Measurements from ENCODE around the gene LY9.

The LY9 gene

GRCh38 chr1:160838888-160839287 is 42.9 kb downstream of the LY9 start:
- TF ChIP-seq, protein P1, sequence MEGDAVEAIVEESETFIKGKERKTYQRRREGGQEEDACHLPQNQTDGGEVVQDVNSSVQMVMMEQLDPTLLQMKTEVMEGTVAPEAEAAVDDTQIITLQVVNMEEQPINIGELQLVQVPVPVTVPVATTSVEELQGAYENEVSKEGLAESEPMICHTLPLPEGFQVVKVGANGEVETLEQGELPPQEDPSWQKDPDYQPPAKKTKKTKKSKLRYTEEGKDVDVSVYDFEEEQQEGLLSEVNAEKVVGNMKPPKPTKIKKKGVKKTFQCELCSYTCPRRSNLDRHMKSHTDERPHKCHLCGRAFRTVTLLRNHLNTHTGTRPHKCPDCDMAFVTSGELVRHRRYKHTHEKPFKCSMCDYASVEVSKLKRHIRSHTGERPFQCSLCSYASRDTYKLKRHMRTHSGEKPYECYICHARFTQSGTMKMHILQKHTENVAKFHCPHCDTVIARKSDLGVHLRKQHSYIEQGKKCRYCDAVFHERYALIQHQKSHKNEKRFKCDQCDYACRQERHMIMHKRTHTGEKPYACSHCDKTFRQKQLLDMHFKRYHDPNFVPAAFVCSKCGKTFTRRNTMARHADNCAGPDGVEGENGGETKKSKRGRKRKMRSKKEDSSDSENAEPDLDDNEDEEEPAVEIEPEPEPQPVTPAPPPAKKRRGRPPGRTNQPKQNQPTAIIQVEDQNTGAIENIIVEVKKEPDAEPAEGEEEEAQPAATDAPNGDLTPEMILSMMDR (IDR thresholded peaks at IDR 0.05; ENCODE audit: low read depth, low read length): no peak
- no peaks in the 10 kb centered on the region for H3K9me3 ChIP-seq (ENCODE audit: severe bottlenecking)
- no peaks in the 10 kb centered on the region for H3K36me3 ChIP-seq
- H3K27ac ChIP-seq: no peak overlapping the region
- DNase-seq: no peak
- H3K27me3 ChIP-seq (ENCODE audit: insufficient read depth, low read depth, severe bottlenecking): peaks cover 96% of the 10 kb centered on the region
- H3K4me3 ChIP-seq (ENCODE audit: low read depth, low read length): no peak overlapping the region

DNA sequence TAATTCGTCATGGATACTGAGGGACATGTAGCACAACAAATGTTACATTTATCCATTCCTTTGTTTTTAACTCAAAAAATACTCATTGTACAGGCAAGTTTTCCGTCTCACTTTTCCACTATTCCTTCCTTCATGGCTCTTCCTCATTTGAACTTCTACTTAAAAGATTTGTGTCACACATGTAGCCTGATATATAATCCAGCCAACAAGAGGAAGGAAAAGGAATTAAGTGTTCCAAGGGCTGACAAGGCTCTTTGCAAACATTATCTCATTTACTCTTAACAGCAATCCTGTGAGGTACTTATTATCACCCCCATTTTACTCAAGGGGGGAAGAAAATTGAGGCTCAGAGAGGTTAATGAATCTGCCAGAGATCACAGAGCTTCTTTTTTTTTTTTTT is 43.8 kb downstream of the LY9 start:
- TF ChIP-seq, protein P1 (IDR thresholded peaks at IDR 0.05; ENCODE audit: low read depth, low read length): no peak
- H3K27ac ChIP-seq: no peak overlapping the region
- peaks cover 96% of the 10 kb centered on the region for H3K27me3 ChIP-seq (ENCODE audit: insufficient read depth, low read depth, severe bottlenecking)
- no peak overlapping the region for H3K4me3 ChIP-seq (ENCODE audit: low read depth, low read length)
- H3K9me3 ChIP-seq (ENCODE audit: severe bottlenecking): no peaks in the 10 kb centered on the region
- DNase-seq: no peak
- H3K36me3 ChIP-seq: no peaks in the 10 kb centered on the region

GRCh38 chr1:160841079-160841478 is 45.1 kb downstream of the LY9 start:
- no peak overlapping the region for H3K4me3 ChIP-seq (ENCODE audit: low read depth, low read length)
- H3K27me3 ChIP-seq (ENCODE audit: insufficient read depth, low read depth, severe bottlenecking): peaks cover 99% of the 10 kb centered on the region

GRCh38 chr1:160844447-160845232 is 48.7 kb downstream of the LY9 start:
- H3K4me3 ChIP-seq (ENCODE audit: low read depth, low read length): no peak overlapping the region
- TF ChIP-seq, protein P1 (IDR thresholded peaks at IDR 0.05; ENCODE audit: low read depth, low read length): no peak
- H3K36me3 ChIP-seq: no peaks in the 10 kb centered on the region
- no peak for DNase-seq
- peaks cover 95% of the 10 kb centered on the region for H3K27me3 ChIP-seq (ENCODE audit: insufficient read depth, low read depth, severe bottlenecking)
- no peaks in the 10 kb centered on the region for H3K9me3 ChIP-seq (ENCODE audit: severe bottlenecking)
- no peak overlapping the region for H3K27ac ChIP-seq

More at GRCh38 chr1:160841079-160841478, 45.1 kb downstream of the LY9 start:
- Histone ChIP-seq H3K9me3 (ENCODE audit: severe bottlenecking) (no peaks in the 10 kb centered on the region), H3K27ac (no peak overlapping the region), H3K36me3 (no peaks in the 10 kb centered on the region)
- no peak for DNase-seq
- TF ChIP-seq, protein P1 (IDR thresholded peaks at IDR 0.05; ENCODE audit: low read depth, low read length): no peak

- TF ChIP-seq, protein P1 (IDR thresholded peaks at IDR 0.05; ENCODE audit: low read depth, low read length): no peak
- H3K9me3 ChIP-seq (ENCODE audit: severe bottlenecking): no peaks in the 10 kb centered on the region
- no peak overlapping the region for H3K4me3 ChIP-seq (ENCODE audit: low read depth, low read length)
- DNase-seq: no peak
- peaks cover 95% of the 10 kb centered on the region for H3K27me3 ChIP-seq (ENCODE audit: insufficient read depth, low read depth, severe bottlenecking)
- no peak overlapping the region for H3K27ac ChIP-seq
- no peaks in the 10 kb centered on the region for H3K36me3 ChIP-seq
Measured at GRCh38 chr1:160846281-160846680, 50.3 kb downstream of the LY9 start.

- no peaks in the 10 kb centered on the region for H3K36me3 ChIP-seq
- no peak overlapping the region for H3K4me3 ChIP-seq (ENCODE audit: low read depth, low read length)
- TF ChIP-seq, protein P1 (IDR thresholded peaks at IDR 0.05; ENCODE audit: low read depth, low read length): no peak
- H3K9me3 ChIP-seq (ENCODE audit: severe bottlenecking): peaks cover 5% of the 10 kb centered on the region
- DNase-seq: no peak
- H3K27ac ChIP-seq: no peak overlapping the region
- H3K27me3 ChIP-seq (ENCODE audit: insufficient read depth, low read depth, severe bottlenecking): peaks cover 87% of the 10 kb centered on the region
Measured at GRCh38 chr1:160850541-160850940, 54.6 kb downstream of the LY9 start.
